Right atrium auricular region (tissue), 2 donors: Measurements from ENCODE around the gene UNC5B. TPM values are rescaled to one million over a fixed set of nuclear protein-coding genes. Genes with fewer than 3 reads are reported as not detected.
A peak's percentile ranks its signal among the peaks of the same experiment; 100 is the strongest.

ENCODE experiments used
- DNase-seq: peaks from one replicate; pipeline ENCODE4 v3.0.0-alpha.2; 2019; ENCODE audit warnings: low spot score
- H3K27ac ChIP-seq, 2 donors: fragments of 200-600 bp; sonication (generic); 1 replicate in 1 of 2; 2 replicates in 1 of 2; pipeline ENCODE4 v1.5.1; 2016 to 2019
- H3K27me3 ChIP-seq, 2 donors: fragments of 200-600 bp; sonication (generic); one replicate each; pipeline versions ENCODE4 v1.5.1 to v1.6.0; 2017 to 2019
- H3K36me3 ChIP-seq: fragments of 200-600 bp; sonication (generic); one replicate; pipeline ENCODE4 v1.5.1; 2016
- H3K4me1 ChIP-seq, 2 donors: fragments of 200-600 bp; sonication (generic); one replicate each; pipeline versions ENCODE4 v1.5.1 to v1.6.0; 2017 to 2019
- H3K4me3 ChIP-seq, 2 donors: fragments of 200-600 bp; sonication (generic); 1 replicate in 1 of 2; 2 replicates in 1 of 2; pipeline ENCODE4 v1.5.1; 2017 to 2019; ENCODE audit warnings: mild to moderate bottlenecking in 1 of 2, moderate library complexity in 1 of 2
- H3K9me3 ChIP-seq, 2 donors: fragments of 200-600 bp; sonication (generic); one replicate each; pipeline ENCODE4 v1.5.1; 2019
- total RNA-seq, 2 donors: library from RNA; depleted of rRNA; stranded (reverse); fragments of >200 nt; gene quantifications; one replicate each; pipeline ENCODE4 v1.1.0, GENCODE V29; 2016
- TF ChIP-seq, protein P1 (sequence below), 2 donors: fragments of 200-600 bp; sonication (generic); IDR thresholded peaks; one replicate each; pipeline ENCODE4 v1.5.1; 2019; ENCODE audit warnings: antibody characterized with exemption in 2 of 2

Gene UNC5B
- total RNA-seq, 2 donors from 2014 or later, result 10.9 to 29.2 TPM

- DNase-seq, result no peak
- Histone ChIP-seq H3K4me3 (no peak overlapping the region), H3K36me3 (no peaks in the 10 kb centered on the region), H3K4me1 (no peaks in the 10 kb centered on the region), H3K9me3 (no peaks in the 10 kb centered on the region), H3K27ac (no peak overlapping the region), H3K27me3 (no peaks in the 10 kb centered on the region)
- TF ChIP-seq, protein P1, sequence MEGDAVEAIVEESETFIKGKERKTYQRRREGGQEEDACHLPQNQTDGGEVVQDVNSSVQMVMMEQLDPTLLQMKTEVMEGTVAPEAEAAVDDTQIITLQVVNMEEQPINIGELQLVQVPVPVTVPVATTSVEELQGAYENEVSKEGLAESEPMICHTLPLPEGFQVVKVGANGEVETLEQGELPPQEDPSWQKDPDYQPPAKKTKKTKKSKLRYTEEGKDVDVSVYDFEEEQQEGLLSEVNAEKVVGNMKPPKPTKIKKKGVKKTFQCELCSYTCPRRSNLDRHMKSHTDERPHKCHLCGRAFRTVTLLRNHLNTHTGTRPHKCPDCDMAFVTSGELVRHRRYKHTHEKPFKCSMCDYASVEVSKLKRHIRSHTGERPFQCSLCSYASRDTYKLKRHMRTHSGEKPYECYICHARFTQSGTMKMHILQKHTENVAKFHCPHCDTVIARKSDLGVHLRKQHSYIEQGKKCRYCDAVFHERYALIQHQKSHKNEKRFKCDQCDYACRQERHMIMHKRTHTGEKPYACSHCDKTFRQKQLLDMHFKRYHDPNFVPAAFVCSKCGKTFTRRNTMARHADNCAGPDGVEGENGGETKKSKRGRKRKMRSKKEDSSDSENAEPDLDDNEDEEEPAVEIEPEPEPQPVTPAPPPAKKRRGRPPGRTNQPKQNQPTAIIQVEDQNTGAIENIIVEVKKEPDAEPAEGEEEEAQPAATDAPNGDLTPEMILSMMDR (IDR thresholded peaks at IDR 0.05), result no peak
Observed at GRCh38 chr10:71179382-71179781, 33.0 kb upstream of the UNC5B start.

DNA sequence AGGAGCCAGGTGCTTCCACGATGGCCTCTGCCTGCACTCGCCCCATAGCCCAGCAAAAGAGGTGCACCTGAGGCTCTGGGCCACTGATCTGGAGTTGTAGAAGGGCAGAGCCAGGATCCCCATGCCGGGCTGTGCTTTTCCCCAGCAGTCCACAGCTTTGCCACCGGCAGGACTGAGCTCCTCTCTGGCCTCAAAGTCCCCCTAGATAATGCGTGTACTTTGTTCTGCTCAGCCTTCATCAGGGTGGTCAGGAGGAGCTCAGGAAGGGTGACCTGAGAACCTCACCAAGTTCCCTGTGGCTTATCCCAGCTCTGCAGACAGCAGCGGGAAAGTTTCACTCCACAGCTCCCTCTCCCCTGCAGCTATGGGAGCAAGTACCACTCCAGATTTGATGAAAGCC is 27.9 kb upstream of the UNC5B start:
- peaks cover 0 to 14% of the 10 kb centered on the region in 2 donors for H3K4me1 ChIP-seq
- DNase-seq, result no peak
- no peak overlapping the region for H3K27ac ChIP-seq
- no peak overlapping the region for H3K4me3 ChIP-seq
- TF ChIP-seq, protein P1 (IDR thresholded peaks at IDR 0.05), result no peak
- H3K9me3 ChIP-seq, result no peaks in the 10 kb centered on the region
- no peaks in the 10 kb centered on the region for H3K27me3 ChIP-seq
- no peaks in the 10 kb centered on the region for H3K36me3 ChIP-seq

GRCh38 chr10:71185209-71185608 is 27.2 kb upstream of the UNC5B start:
- TF ChIP-seq, protein P1 (IDR thresholded peaks at IDR 0.05), result no peak
- H3K27ac ChIP-seq, result no peak overlapping the region
- H3K4me3 ChIP-seq, result no peak overlapping the region
- no peak for DNase-seq
- H3K36me3 ChIP-seq, result no peaks in the 10 kb centered on the region
- peaks cover 0 to 14% of the 10 kb centered on the region in 2 donors for H3K4me1 ChIP-seq
- no peaks in the 10 kb centered on the region for H3K9me3 ChIP-seq
- H3K27me3 ChIP-seq, result no peaks in the 10 kb centered on the region

DNA sequence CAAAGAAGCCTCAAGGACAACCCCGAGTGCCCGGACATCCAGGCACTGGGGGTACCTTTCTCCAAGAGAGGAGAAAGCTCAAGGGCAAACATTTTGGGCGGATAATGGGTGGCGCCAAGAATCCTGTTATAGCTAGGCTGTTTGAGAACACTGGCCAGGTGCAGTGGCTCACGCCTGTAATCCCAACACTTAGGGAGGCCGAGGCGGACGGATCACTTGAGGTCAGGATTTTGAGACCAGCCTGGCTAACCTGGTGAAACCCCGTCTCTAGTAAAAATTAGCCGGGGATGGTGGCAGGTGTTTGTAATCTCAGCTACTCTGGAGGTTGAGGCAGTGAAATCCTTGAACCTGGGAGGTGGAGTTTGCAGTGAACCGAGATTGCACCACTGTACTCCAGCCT is 25.2 kb upstream of the UNC5B start:
- Histone ChIP-seq H3K4me3 (no peak overlapping the region), H3K9me3 (no peaks in the 10 kb centered on the region), H3K36me3 (no peaks in the 10 kb centered on the region), H3K4me1 (peaks cover 0 to 22% of the 10 kb centered on the region in 2 donors), H3K27ac (no peak overlapping the region), H3K27me3 (no peaks in the 10 kb centered on the region)
- no peak for DNase-seq
- TF ChIP-seq, protein P1 (IDR thresholded peaks at IDR 0.05), result no peak

GRCh38 chr10:71187600-71187999 is 24.8 kb upstream of the UNC5B start:
- no peak overlapping the region for H3K4me3 ChIP-seq
- DNase-seq, result no peak
- no peaks in the 10 kb centered on the region for H3K27me3 ChIP-seq
- H3K36me3 ChIP-seq, result no peaks in the 10 kb centered on the region
- TF ChIP-seq, protein P1 (IDR thresholded peaks at IDR 0.05), result no peak
- peak overlapping the region in 1 of 2 donors; percentile 9 for H3K27ac ChIP-seq
- H3K4me1 ChIP-seq, result peaks cover 0 to 22% of the 10 kb centered on the region in 2 donors
- no peaks in the 10 kb centered on the region for H3K9me3 ChIP-seq

DNA sequence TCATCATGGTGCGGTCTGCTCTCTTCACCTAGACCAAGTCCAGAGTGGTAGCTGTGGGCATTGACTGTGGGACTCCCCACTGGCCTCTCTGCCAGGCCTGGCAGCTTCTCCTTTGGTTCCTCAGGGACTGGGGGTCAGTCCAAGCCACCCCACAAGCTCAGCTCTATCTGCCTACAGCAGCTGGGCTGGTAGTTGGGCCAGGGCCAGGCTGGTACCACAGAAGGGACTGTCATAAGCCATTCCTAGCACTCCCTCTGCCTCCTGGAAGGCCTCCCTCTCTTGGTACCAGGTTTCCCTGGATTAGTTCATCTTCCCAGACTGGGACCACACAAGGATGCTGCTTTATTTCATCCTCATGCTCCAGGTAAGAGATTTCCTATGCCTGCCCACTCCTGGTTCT is 24.2 kb upstream of the UNC5B start:
- Histone ChIP-seq H3K27me3 (no peaks in the 10 kb centered on the region), H3K9me3 (no peaks in the 10 kb centered on the region), H3K27ac (peak overlapping the region in 1 of 2 donors; percentile 9), H3K36me3 (no peaks in the 10 kb centered on the region), H3K4me1 (peaks cover 0 to 22% of the 10 kb centered on the region in 2 donors), H3K4me3 (no peak overlapping the region)
- TF ChIP-seq, protein P1 (IDR thresholded peaks at IDR 0.05), result no peak
- no peak for DNase-seq
